GM06990 (cell line): ENCODE data around the gene C1GALT1.
"Not testable (repeated sequence)": the region's sequence is repeated elsewhere in the genome, so short reads cannot be mapped to it uniquely, and the experiment has no call there.

Experiments used
- DNase-seq: peaks from one replicate; pipeline ENCODE4 v3.0.0-alpha.2; 2011; ENCODE audit not compliant: insufficient read length; ENCODE audit errors: extremely low read depth
- H3K27me3 ChIP-seq: replicated peaks from 2 replicates; pipeline ENCODE4 v1.6.0; 2011; ENCODE audit warnings: low read length; ENCODE audit not compliant: control insufficient read depth, insufficient read depth
- H3K36me3 ChIP-seq: 2 replicates; pipeline ENCODE4 v1.5.1; 2011; ENCODE audit warnings: low read length; ENCODE audit not compliant: control insufficient read depth, insufficient read depth
- H3K4me3 ChIP-seq: replicated peaks from 2 replicates; pipeline ENCODE4 v1.5.1; 2011; ENCODE audit warnings: low read depth, mild to moderate bottlenecking, control low read depth, low read length
- CTCF ChIP-seq: IDR thresholded peaks from 2 replicates; pipeline ENCODE4 v1.5.1; 2011; ENCODE audit warnings: low read length, control low read depth, mild to moderate bottlenecking, inconsistent platforms; ENCODE audit not compliant: insufficient read depth, poor library complexity, severe bottlenecking

The C1GALT1 gene

GRCh38 chr7:7188742-7189141 lies 6.4 kb downstream of the C1GALT1 start:
- Histone ChIP-seq H3K27me3 (no peaks in the 10 kb centered on the region), H3K4me3 (no peak overlapping the region), H3K36me3 (no peaks in the 10 kb centered on the region)
- no peak for TF ChIP-seq CTCF
- no peak for DNase-seq

- H3K27me3 ChIP-seq: no peaks in the 10 kb centered on the region
- DNase-seq: no peak
- H3K4me3 ChIP-seq: no peak overlapping the region
Measured at GRCh38 chr7:7190142-7190541, 7.8 kb downstream of the C1GALT1 start.

GRCh38 chr7:7191137-7191536 lies 8.8 kb downstream of the C1GALT1 start:
- Histone ChIP-seq H3K4me3 (no peak overlapping the region), H3K36me3 (no peaks in the 10 kb centered on the region), H3K27me3 (no peaks in the 10 kb centered on the region)
- no peak for TF ChIP-seq CTCF
- DNase-seq: no peak

More at GRCh38 chr7:7190142-7190541, 7.8 kb downstream of the C1GALT1 start:
- H3K36me3 ChIP-seq: no peaks in the 10 kb centered on the region
- no peak for TF ChIP-seq CTCF

- H3K36me3 ChIP-seq, H3K27me3 ChIP-seq, DNase-seq, H3K4me3 ChIP-seq: not testable (repeated sequence)
Measured at GRCh38 chr7:7192798-7193788, 10.7 kb downstream of the C1GALT1 start.

- H3K4me3 ChIP-seq, DNase-seq, H3K27me3 ChIP-seq, H3K36me3 ChIP-seq: not testable (repeated sequence)
Measured at GRCh38 chr7:7199592-7199991, 17.2 kb downstream of the C1GALT1 start.

- not testable (repeated sequence) for H3K4me3 ChIP-seq, H3K36me3 ChIP-seq, DNase-seq, H3K27me3 ChIP-seq
Measured at GRCh38 chr7:7200255-7200654, 17.9 kb downstream of the C1GALT1 start.

GRCh38 chr7:7201578-7202374 lies 19.4 kb downstream of the C1GALT1 start:
- peak overlapping the region; percentile 36; the same call in 1 of the 2 replicates for H3K4me3 ChIP-seq
- no peaks in the 10 kb centered on the region for H3K27me3 ChIP-seq
- peak; percentile 40 for DNase-seq
- TF ChIP-seq CTCF: no peak
- H3K36me3 ChIP-seq: no peaks in the 10 kb centered on the region
